GM23338 (cell line): Measurements from ENCODE around the gene ANAPC2. TPM values are rescaled to one million over a fixed set of nuclear protein-coding genes. Genes with fewer than 3 reads are reported as not detected.

Experiments
- ATAC-seq: fragments of 200-7000 bp; cut with Tn5 transposase; 3 replicates; pipeline ENCODE4 v1.9.1; 2020
- DNase-seq: peaks from one replicate; pipeline ENCODE4 v3.0.0-alpha.2; 2015; ENCODE audit warnings: low spot score
- H2AFZ ChIP-seq: fragments of 200-600 bp; sonication (generic); 2 replicates; pipeline ENCODE4 v1.8.0; 2016; ENCODE audit warnings: antibody characterized with exemption, mild to moderate bottlenecking, moderate library complexity
- H3F3A ChIP-seq: fragments of 200-600 bp; sonication (generic); replicated peaks from 2 replicates; pipeline ENCODE4 v1.8.0; 2017; ENCODE audit warnings: antibody characterized with exemption, mixed run types, low read depth
- H3K27ac ChIP-seq: fragments of 200-600 bp; sonication (generic); 2 replicates; pipeline ENCODE4 v1.6.1; 2016; ENCODE audit warnings: low read depth
- H3K27me3 ChIP-seq: fragments of 200-600 bp; sonication (generic); 2 replicates; pipeline ENCODE4 v1.8.0; 2016; ENCODE audit warnings: mild to moderate bottlenecking, mixed run types, moderate library complexity; ENCODE audit not compliant: insufficient read depth
- H3K36me3 ChIP-seq: fragments of 200-600 bp; sonication (generic); 2 replicates; pipeline ENCODE4 v1.8.0; 2016; ENCODE audit warnings: mild to moderate bottlenecking; ENCODE audit not compliant: insufficient read depth
- H3K4me1 ChIP-seq: fragments of 200-600 bp; sonication (generic); 2 replicates; pipeline ENCODE4 v1.8.0; 2016; ENCODE audit warnings: mild to moderate bottlenecking, moderate library complexity; ENCODE audit not compliant: insufficient read depth
- H3K4me2 ChIP-seq: fragments of 200-600 bp; sonication (generic); 2 replicates; pipeline ENCODE4 v1.7.1; 2017; ENCODE audit warnings: mixed run types
- H3K4me3 ChIP-seq: fragments of 200-600 bp; sonication (generic); 2 replicates; pipeline ENCODE4 v1.6.1; 2016; ENCODE audit warnings: mixed run types
- H3K79me2 ChIP-seq: fragments of 200-600 bp; sonication (generic); replicated peaks from 2 replicates; pipeline ENCODE4 v1.8.0; 2017; ENCODE audit warnings: mild to moderate bottlenecking; ENCODE audit not compliant: insufficient read depth
- H3K9me2 ChIP-seq: fragments of 200-600 bp; sonication (generic); 2 replicates; pipeline ENCODE4 v1.8.0; 2017; ENCODE audit not compliant: insufficient read depth
- H4K20me1 ChIP-seq: fragments of 200-600 bp; sonication (generic); replicated peaks from 2 replicates; pipeline ENCODE4 v1.8.0; 2017; ENCODE audit warnings: mild to moderate bottlenecking; ENCODE audit not compliant: insufficient read depth
- H3K27ac Mint-ChIP-seq: 2 replicates; pipeline ENCODE4 v1.8.0; 2020; ENCODE audit warnings: inconsistent platforms, mild to moderate bottlenecking, moderate library complexity, mixed read lengths
- H3K27me3 Mint-ChIP-seq: 3 replicates; pipeline ENCODE4 v1.8.0; 2022; ENCODE audit warnings: low read depth, mild to moderate bottlenecking, moderate library complexity, mixed read lengths, inconsistent platforms; ENCODE audit not compliant: insufficient read depth, poor library complexity
- H3K36me3 Mint-ChIP-seq: 3 replicates; pipeline ENCODE4 v1.8.0; 2021; ENCODE audit warnings: low read depth, mild to moderate bottlenecking, inconsistent platforms, moderate library complexity, mixed read lengths
- H3K4me1 Mint-ChIP-seq: 3 replicates; pipeline ENCODE4 v1.8.0; 2020; ENCODE audit warnings: mild to moderate bottlenecking, inconsistent platforms, mixed read lengths
- H3K4me3 Mint-ChIP-seq: 3 replicates; pipeline ENCODE4 v1.8.0; 2021; ENCODE audit warnings: moderate library complexity, mild to moderate bottlenecking, inconsistent platforms, mixed read lengths
- H3K9me3 Mint-ChIP-seq: 3 replicates; pipeline ENCODE4 v1.8.0; 2020; ENCODE audit warnings: moderate library complexity, mild to moderate bottlenecking, inconsistent platforms, mixed read lengths
- ETS1 ChIP-seq: IDR thresholded peaks from 2 replicates; pipeline ENCODE4 v1.6.1; 2016; ENCODE audit warnings: antibody characterized with exemption
- JUNB ChIP-seq: IDR thresholded peaks from one replicate; pipeline ENCODE4 v1.6.1; 2016; ENCODE audit warnings: antibody characterized with exemption; ENCODE audit not compliant: unreplicated experiment
- ZNF331 ChIP-seq: fragments of 250-450 bp; sonication (Bioruptor Pico); IDR thresholded peaks from 2 replicates; pipeline ENCODE4 v1.5.0; 2020; ENCODE audit warnings: low read depth, mild to moderate bottlenecking, moderate library complexity
- polyA plus RNA-seq: library from polyadenylated mRNA; unstranded; fragments of >200 nt; fragmentation: Nextera tagmentation; extraction: Ambion mirVana; gene quantifications from 2 replicates; pipeline ENCODE4 v1.2.1, GENCODE V29; 2016
- total RNA-seq: library from RNA; depleted of rRNA; stranded (reverse); fragments of >200 nt; shearing (Covaris generic); gene quantifications from 2 replicates; pipeline ENCODE4 v1.2.3, GENCODE V29; 2014
- TF ChIP-seq, protein P1 (sequence below), 2 experiments: fragments of 200-600 bp in 1 of 2; sonication (generic) in 1 of 2; conservative IDR thresholded peaks; 2 replicates each; pipeline versions ENCODE4 v1.5.1 to v1.6.1; 2016 to 2017; ENCODE audit warnings: antibody characterized with exemption in 2 of 2, low read depth in 2 of 2, mild to moderate bottlenecking in 2 of 2, moderate library complexity in 1 of 2

ANAPC2 gene
- total and polyA plus RNA-seq, 2 experiments from 2014 or later: 16.4 to 42.9 TPM

- no peaks in the 10 kb centered on the region for H3K27me3 ChIP-seq
- H3K4me2 ChIP-seq: no peak overlapping the region
- no peak overlapping the region for H3K27ac ChIP-seq
- H3K4me1 Mint-ChIP-seq: peaks cover 5% of the 10 kb centered on the region; the same call in 2 of the 3 replicates
- H3K79me2 ChIP-seq: no peaks in the 10 kb centered on the region
- ATAC-seq: peak; percentile 5; the same call in 1 of the 3 replicates
- 0 out of 2 replicates have a peak, but pooled peaks cover 3% of the 10 kb centered on the region for H3F3A ChIP-seq
- no peak for DNase-seq
- H2AFZ ChIP-seq: no peak overlapping the region
- H3K9me2 ChIP-seq: no peaks in the 10 kb centered on the region
- H3K36me3 ChIP-seq: no peaks in the 10 kb centered on the region
- H3K27me3 Mint-ChIP-seq: peaks cover 2% of the 10 kb centered on the region
- no peak overlapping the region; the same call in 2 of the 3 replicates for H3K4me3 Mint-ChIP-seq
- H4K20me1 ChIP-seq: no peaks in the 10 kb centered on the region; the same call in 1 of the 2 replicates
- H3K27ac Mint-ChIP-seq: no peak overlapping the region
- no peaks in the 10 kb centered on the region; the same call in 2 of the 3 replicates for H3K9me3 Mint-ChIP-seq
- peaks cover 16% of the 10 kb centered on the region for H3K36me3 Mint-ChIP-seq
- no peak overlapping the region for H3K4me3 ChIP-seq
- H3K4me1 ChIP-seq: no peaks in the 10 kb centered on the region
- TF ChIP-seq ETS1: no peak
- no peak for TF ChIP-seq ZNF331 (CRISPR knock-in tag)
- TF ChIP-seq, protein P1, sequence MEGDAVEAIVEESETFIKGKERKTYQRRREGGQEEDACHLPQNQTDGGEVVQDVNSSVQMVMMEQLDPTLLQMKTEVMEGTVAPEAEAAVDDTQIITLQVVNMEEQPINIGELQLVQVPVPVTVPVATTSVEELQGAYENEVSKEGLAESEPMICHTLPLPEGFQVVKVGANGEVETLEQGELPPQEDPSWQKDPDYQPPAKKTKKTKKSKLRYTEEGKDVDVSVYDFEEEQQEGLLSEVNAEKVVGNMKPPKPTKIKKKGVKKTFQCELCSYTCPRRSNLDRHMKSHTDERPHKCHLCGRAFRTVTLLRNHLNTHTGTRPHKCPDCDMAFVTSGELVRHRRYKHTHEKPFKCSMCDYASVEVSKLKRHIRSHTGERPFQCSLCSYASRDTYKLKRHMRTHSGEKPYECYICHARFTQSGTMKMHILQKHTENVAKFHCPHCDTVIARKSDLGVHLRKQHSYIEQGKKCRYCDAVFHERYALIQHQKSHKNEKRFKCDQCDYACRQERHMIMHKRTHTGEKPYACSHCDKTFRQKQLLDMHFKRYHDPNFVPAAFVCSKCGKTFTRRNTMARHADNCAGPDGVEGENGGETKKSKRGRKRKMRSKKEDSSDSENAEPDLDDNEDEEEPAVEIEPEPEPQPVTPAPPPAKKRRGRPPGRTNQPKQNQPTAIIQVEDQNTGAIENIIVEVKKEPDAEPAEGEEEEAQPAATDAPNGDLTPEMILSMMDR (conservative IDR thresholded peaks at IDR 0.05; ENCODE audit: low read depth in 2 of 2): peak in 1 of 2 experiments; percentile 59; a peak in 3 of 4 replicates
Measured at GRCh38 chr9:137213160-137214060, 25.1 kb upstream of the ANAPC2 start.

- peaks cover 22% of the 10 kb centered on the region for H3K36me3 Mint-ChIP-seq
- H3K27me3 Mint-ChIP-seq: peaks cover 2% of the 10 kb centered on the region
- no peak overlapping the region for H3K4me2 ChIP-seq
- peaks cover 6% of the 10 kb centered on the region for H3K4me1 Mint-ChIP-seq
- no peak overlapping the region for H3K4me3 Mint-ChIP-seq
- no peaks in the 10 kb centered on the region for H3K36me3 ChIP-seq
- no peaks in the 10 kb centered on the region for H3K27me3 ChIP-seq
- H3K79me2 ChIP-seq: no peaks in the 10 kb centered on the region
- DNase-seq: no peak
- H3K27ac Mint-ChIP-seq: no peak overlapping the region
- no peak for TF ChIP-seq JUNB
- TF ChIP-seq, protein P1 (conservative IDR thresholded peaks at IDR 0.05; ENCODE audit: low read depth in 2 of 2): peak in 1 of 2 experiments; percentile 45; a peak in 2 of 4 replicates
- H3K27ac ChIP-seq: no peak overlapping the region
- H3F3A ChIP-seq: 0 out of 2 replicates have a peak, but pooled peaks cover under 1% of the 10 kb centered on the region
- no peak overlapping the region for H3K4me3 ChIP-seq
- no peaks in the 10 kb centered on the region for H3K4me1 ChIP-seq
- no peaks in the 10 kb centered on the region; the same call in 2 of the 3 replicates for H3K9me3 Mint-ChIP-seq
- H2AFZ ChIP-seq: no peak overlapping the region
- ATAC-seq: no peak
- H3K9me2 ChIP-seq: no peaks in the 10 kb centered on the region
- no peaks in the 10 kb centered on the region; the same call in 1 of the 2 replicates for H4K20me1 ChIP-seq
Measured at GRCh38 chr9:137212520-137212919, 24.2 kb upstream of the ANAPC2 start.
